ENCODE results near the gene GRID1. TPM values are rescaled to one million over a fixed set of nuclear protein-coding genes. Genes with fewer than 3 reads are reported as not detected.
A peak's percentile ranks its signal among the peaks of the same experiment; 100 is the strongest.

GRID1 gene
- total RNA-seq, 1 experiment from 2014 or later, result 0.37 TPM

DNA sequence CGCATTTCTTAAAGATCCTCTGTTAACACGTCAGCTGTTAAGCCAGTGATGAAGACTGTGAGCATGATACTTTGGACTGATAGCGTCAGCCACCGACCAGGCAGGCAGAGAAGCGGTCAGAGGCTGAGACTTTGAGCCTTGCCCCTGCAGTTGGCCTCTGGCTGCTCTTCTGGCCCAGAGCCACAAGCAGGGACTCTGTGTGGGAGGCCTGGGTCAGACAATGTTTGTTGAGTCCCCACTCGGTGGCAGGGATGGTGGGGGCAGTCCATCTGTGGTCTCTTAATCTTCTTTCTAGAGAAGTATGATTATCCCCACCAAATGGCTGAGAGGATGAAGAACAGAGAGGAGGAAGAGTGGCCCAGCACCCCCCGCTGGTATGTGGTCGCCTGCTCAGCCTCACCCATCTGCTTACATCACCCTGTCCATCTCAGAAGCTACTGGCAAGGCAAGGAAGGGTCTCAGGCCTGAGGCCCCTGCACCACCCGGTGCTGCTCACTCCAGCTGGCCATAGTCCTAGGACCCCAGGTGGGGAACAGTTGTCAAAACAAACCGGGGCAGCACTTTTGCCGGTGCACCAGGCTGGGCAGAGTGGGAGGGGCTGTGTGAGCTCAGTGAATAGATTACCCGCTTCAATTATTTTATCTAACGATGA, 202.9 kb downstream of the GRID1 start:
- ATAC-seq (no peak), DNase-seq (ENCODE audit: low spot score) (peak; percentile 5)
- TF ChIP-seq, protein P1, sequence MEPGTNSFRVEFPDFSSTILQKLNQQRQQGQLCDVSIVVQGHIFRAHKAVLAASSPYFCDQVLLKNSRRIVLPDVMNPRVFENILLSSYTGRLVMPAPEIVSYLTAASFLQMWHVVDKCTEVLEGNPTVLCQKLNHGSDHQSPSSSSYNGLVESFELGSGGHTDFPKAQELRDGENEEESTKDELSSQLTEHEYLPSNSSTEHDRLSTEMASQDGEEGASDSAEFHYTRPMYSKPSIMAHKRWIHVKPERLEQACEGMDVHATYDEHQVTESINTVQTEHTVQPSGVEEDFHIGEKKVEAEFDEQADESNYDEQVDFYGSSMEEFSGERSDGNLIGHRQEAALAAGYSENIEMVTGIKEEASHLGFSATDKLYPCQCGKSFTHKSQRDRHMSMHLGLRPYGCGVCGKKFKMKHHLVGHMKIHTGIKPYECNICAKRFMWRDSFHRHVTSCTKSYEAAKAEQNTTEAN (CRISPR knock-in tag; IDR thresholded peaks at IDR 0.05), result no peak
- TF ChIP-seq GRHL2 (CRISPR knock-in tag; IDR thresholded peaks at IDR 0.05; ENCODE audit: insufficient replicate concordance, severe bottlenecking), result no peak
- TF ChIP-seq, protein P2, sequence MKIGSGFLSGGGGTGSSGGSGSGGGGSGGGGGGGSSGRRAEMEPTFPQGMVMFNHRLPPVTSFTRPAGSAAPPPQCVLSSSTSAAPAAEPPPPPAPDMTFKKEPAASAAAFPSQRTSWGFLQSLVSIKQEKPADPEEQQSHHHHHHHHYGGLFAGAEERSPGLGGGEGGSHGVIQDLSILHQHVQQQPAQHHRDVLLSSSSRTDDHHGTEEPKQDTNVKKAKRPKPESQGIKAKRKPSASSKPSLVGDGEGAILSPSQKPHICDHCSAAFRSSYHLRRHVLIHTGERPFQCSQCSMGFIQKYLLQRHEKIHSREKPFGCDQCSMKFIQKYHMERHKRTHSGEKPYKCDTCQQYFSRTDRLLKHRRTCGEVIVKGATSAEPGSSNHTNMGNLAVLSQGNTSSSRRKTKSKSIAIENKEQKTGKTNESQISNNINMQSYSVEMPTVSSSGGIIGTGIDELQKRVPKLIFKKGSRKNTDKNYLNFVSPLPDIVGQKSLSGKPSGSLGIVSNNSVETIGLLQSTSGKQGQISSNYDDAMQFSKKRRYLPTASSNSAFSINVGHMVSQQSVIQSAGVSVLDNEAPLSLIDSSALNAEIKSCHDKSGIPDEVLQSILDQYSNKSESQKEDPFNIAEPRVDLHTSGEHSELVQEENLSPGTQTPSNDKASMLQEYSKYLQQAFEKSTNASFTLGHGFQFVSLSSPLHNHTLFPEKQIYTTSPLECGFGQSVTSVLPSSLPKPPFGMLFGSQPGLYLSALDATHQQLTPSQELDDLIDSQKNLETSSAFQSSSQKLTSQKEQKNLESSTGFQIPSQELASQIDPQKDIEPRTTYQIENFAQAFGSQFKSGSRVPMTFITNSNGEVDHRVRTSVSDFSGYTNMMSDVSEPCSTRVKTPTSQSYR (CRISPR knock-in tag; IDR thresholded peaks at IDR 0.05), result no peak
- TF ChIP-seq JUN (CRISPR knock-in tag; IDR thresholded peaks at IDR 0.05), result no peak
- TF ChIP-seq, protein P3, sequence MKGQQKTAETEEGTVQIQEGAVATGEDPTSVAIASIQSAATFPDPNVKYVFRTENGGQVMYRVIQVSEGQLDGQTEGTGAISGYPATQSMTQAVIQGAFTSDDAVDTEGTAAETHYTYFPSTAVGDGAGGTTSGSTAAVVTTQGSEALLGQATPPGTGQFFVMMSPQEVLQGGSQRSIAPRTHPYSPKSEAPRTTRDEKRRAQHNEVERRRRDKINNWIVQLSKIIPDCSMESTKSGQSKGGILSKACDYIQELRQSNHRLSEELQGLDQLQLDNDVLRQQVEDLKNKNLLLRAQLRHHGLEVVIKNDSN (CRISPR knock-in tag; IDR thresholded peaks at IDR 0.05), result no peak
- TF ChIP-seq, protein P4, sequence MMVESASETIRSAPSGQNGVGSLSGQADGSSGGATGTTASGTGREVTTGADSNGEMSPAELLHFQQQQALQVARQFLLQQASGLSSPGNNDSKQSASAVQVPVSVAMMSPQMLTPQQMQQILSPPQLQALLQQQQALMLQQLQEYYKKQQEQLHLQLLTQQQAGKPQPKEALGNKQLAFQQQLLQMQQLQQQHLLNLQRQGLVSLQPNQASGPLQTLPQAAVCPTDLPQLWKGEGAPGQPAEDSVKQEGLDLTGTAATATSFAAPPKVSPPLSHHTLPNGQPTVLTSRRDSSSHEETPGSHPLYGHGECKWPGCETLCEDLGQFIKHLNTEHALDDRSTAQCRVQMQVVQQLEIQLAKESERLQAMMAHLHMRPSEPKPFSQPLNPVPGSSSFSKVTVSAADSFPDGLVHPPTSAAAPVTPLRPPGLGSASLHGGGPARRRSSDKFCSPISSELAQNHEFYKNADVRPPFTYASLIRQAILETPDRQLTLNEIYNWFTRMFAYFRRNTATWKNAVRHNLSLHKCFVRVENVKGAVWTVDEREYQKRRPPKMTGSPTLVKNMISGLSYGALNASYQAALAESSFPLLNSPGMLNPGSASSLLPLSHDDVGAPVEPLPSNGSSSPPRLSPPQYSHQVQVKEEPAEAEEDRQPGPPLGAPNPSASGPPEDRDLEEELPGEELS (CRISPR knock-in tag; IDR thresholded peaks at IDR 0.05), result no peak
- TF ChIP-seq ZNF232 (CRISPR knock-in tag; IDR thresholded peaks at IDR 0.05), result no peak
- no peak for TF ChIP-seq ZNF263 (CRISPR knock-in tag; IDR thresholded peaks at IDR 0.05; ENCODE audit: low read depth)
- TF ChIP-seq, protein P5, sequence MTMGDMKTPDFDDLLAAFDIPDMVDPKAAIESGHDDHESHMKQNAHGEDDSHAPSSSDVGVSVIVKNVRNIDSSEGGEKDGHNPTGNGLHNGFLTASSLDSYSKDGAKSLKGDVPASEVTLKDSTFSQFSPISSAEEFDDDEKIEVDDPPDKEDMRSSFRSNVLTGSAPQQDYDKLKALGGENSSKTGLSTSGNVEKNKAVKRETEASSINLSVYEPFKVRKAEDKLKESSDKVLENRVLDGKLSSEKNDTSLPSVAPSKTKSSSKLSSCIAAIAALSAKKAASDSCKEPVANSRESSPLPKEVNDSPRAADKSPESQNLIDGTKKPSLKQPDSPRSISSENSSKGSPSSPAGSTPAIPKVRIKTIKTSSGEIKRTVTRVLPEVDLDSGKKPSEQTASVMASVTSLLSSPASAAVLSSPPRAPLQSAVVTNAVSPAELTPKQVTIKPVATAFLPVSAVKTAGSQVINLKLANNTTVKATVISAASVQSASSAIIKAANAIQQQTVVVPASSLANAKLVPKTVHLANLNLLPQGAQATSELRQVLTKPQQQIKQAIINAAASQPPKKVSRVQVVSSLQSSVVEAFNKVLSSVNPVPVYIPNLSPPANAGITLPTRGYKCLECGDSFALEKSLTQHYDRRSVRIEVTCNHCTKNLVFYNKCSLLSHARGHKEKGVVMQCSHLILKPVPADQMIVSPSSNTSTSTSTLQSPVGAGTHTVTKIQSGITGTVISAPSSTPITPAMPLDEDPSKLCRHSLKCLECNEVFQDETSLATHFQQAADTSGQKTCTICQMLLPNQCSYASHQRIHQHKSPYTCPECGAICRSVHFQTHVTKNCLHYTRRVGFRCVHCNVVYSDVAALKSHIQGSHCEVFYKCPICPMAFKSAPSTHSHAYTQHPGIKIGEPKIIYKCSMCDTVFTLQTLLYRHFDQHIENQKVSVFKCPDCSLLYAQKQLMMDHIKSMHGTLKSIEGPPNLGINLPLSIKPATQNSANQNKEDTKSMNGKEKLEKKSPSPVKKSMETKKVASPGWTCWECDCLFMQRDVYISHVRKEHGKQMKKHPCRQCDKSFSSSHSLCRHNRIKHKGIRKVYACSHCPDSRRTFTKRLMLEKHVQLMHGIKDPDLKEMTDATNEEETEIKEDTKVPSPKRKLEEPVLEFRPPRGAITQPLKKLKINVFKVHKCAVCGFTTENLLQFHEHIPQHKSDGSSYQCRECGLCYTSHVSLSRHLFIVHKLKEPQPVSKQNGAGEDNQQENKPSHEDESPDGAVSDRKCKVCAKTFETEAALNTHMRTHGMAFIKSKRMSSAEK (CRISPR knock-in tag; IDR thresholded peaks at IDR 0.05; ENCODE audit: borderline replicate concordance), result no peak
- TF ChIP-seq ATF1 (CRISPR knock-in tag; IDR thresholded peaks at IDR 0.05), result no peak
- TF ChIP-seq, protein P6, sequence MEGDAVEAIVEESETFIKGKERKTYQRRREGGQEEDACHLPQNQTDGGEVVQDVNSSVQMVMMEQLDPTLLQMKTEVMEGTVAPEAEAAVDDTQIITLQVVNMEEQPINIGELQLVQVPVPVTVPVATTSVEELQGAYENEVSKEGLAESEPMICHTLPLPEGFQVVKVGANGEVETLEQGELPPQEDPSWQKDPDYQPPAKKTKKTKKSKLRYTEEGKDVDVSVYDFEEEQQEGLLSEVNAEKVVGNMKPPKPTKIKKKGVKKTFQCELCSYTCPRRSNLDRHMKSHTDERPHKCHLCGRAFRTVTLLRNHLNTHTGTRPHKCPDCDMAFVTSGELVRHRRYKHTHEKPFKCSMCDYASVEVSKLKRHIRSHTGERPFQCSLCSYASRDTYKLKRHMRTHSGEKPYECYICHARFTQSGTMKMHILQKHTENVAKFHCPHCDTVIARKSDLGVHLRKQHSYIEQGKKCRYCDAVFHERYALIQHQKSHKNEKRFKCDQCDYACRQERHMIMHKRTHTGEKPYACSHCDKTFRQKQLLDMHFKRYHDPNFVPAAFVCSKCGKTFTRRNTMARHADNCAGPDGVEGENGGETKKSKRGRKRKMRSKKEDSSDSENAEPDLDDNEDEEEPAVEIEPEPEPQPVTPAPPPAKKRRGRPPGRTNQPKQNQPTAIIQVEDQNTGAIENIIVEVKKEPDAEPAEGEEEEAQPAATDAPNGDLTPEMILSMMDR (IDR thresholded peaks at IDR 0.05), result no peak
- no peak for TF ChIP-seq TEAD1 (CRISPR knock-in tag; IDR thresholded peaks at IDR 0.05)
- TF ChIP-seq GTF2I (CRISPR knock-in tag; conservative IDR thresholded peaks at IDR 0.05), result no peak
- TF ChIP-seq CREB1 (CRISPR knock-in tag; IDR thresholded peaks at IDR 0.05), result no peak
- TF ChIP-seq ZNF138 (CRISPR knock-in tag; conservative IDR thresholded peaks at IDR 0.05), result no peak
- ChIA-PET CTCF (interaction anchor here (1.1 kb wide), 1 partner anchor 14 kb away, joined by 3 read pairs; no protein-coding TSS in a partner anchor), POLR2A (no interaction called here)
- Mint-ChIP-seq H3K27me3 (ENCODE audit: low read depth) (no peaks in the 10 kb centered on the region; the same call in 1 of the 2 replicates), H3K4me3 (no peak overlapping the region), H3K36me3 (no peaks in the 10 kb centered on the region), H3K27ac (no peak overlapping the region; the same call in 1 of the 2 replicates), H3K9me3 (no peaks in the 10 kb centered on the region), H3K4me1 (no peaks in the 10 kb centered on the region)

Measured in WTC11 (cell line).